ENCODE data around the gene ZNF569. TPM values are rescaled to one million over a fixed set of nuclear protein-coding genes. Genes with fewer than 3 reads are reported as not detected.
A peak's percentile ranks its signal among the peaks of the same experiment; 100 is the strongest.

ZNF569 gene
- total RNA-seq, 1 donor: 6.9 TPM

GRCh38 chr19:37467608-37468090 is 405 bp upstream of the ZNF569 start:
- Histone ChIP-seq H3K4me3 (ENCODE audit: insufficient read depth, low read length) (peak overlapping the region; percentile 91), H2AFZ (ENCODE audit: low read length) (peak overlapping the region; percentile 94), H3K4me1 (ENCODE audit: insufficient read depth, low read length) (no peaks in the 10 kb centered on the region), H3K4me2 (ENCODE audit: insufficient read depth, low read length) (peak overlapping the region; percentile 81), H3K27me3 (ENCODE audit: insufficient read depth, low read length) (no peaks in the 10 kb centered on the region), H3K9me3 (ENCODE audit: low read depth, low read length) (no peaks in the 10 kb centered on the region), H4K20me1 (ENCODE audit: insufficient read depth, low read length) (no peaks in the 10 kb centered on the region), H3K79me2 (ENCODE audit: insufficient read depth, low read length) (peaks cover 23% of the 10 kb centered on the region), H3K27ac (ENCODE audit: low read depth, low read length) (peak overlapping the region; percentile 74), H3K36me3 (ENCODE audit: insufficient read depth, low read length) (peaks cover 21% of the 10 kb centered on the region)
- no peak for TF ChIP-seq CTCF (IDR thresholded peaks at IDR 0.05; ENCODE audit: extremely low read depth, low read depth, low read length)
- peak; percentile 69 for DNase-seq (ENCODE audit: insufficient read length, low spot score, missing footprints)

GRCh38 chr19:37466277-37466797 is 907 bp downstream of the ZNF569 start:
- TF ChIP-seq CTCF (IDR thresholded peaks at IDR 0.05; ENCODE audit: extremely low read depth, low read depth, low read length): no peak
- Histone ChIP-seq H3K27me3 (ENCODE audit: insufficient read depth, low read length) (no peaks in the 10 kb centered on the region), H3K4me1 (ENCODE audit: insufficient read depth, low read length) (no peaks in the 10 kb centered on the region)

GRCh38 chr19:37452500-37453245 is 14.6 kb downstream of the ZNF569 start:
- H3K27ac ChIP-seq (ENCODE audit: low read depth, low read length): no peak overlapping the region
- TF ChIP-seq CTCF (IDR thresholded peaks at IDR 0.05; ENCODE audit: extremely low read depth, low read depth, low read length): no peak

More at GRCh38 chr19:37466277-37466797, 907 bp downstream of the ZNF569 start:
- Histone ChIP-seq H3K4me3 (ENCODE audit: insufficient read depth, low read length) (peak overlapping the region; percentile 91), H4K20me1 (ENCODE audit: insufficient read depth, low read length) (no peaks in the 10 kb centered on the region), H3K9me3 (ENCODE audit: low read depth, low read length) (no peaks in the 10 kb centered on the region), H2AFZ (ENCODE audit: low read length) (peak overlapping the region; percentile 94), H3K27ac (ENCODE audit: low read depth, low read length) (peak overlapping the region; percentile 74), H3K36me3 (ENCODE audit: insufficient read depth, low read length) (peaks cover 19% of the 10 kb centered on the region), H3K4me2 (ENCODE audit: insufficient read depth, low read length) (peak overlapping the region; percentile 81), H3K79me2 (ENCODE audit: insufficient read depth, low read length) (peaks cover 19% of the 10 kb centered on the region)
- DNase-seq (ENCODE audit: insufficient read length, low spot score, missing footprints): peak; percentile 43

More at GRCh38 chr19:37452500-37453245, 14.6 kb downstream of the ZNF569 start:
- no peak for DNase-seq (ENCODE audit: insufficient read length, low spot score, missing footprints)
- peaks cover 6% of the 10 kb centered on the region for H3K9me3 ChIP-seq (ENCODE audit: low read depth, low read length)
- no peak overlapping the region for H3K4me3 ChIP-seq (ENCODE audit: insufficient read depth, low read length)
- no peak overlapping the region for H3K4me2 ChIP-seq (ENCODE audit: insufficient read depth, low read length)
- no peaks in the 10 kb centered on the region for H3K27me3 ChIP-seq (ENCODE audit: insufficient read depth, low read length)
- no peaks in the 10 kb centered on the region for H3K79me2 ChIP-seq (ENCODE audit: insufficient read depth, low read length)
- no peaks in the 10 kb centered on the region for H3K4me1 ChIP-seq (ENCODE audit: insufficient read depth, low read length)
- no peaks in the 10 kb centered on the region for H3K36me3 ChIP-seq (ENCODE audit: insufficient read depth, low read length)
- H4K20me1 ChIP-seq (ENCODE audit: insufficient read depth, low read length): no peaks in the 10 kb centered on the region
- no peak overlapping the region for H2AFZ ChIP-seq (ENCODE audit: low read length)
